ENCODE measurements around the gene TEAD1. TPM values are rescaled to one million over a fixed set of nuclear protein-coding genes. Genes with fewer than 3 reads are reported as not detected.

The TEAD1 gene
- total and polyA plus RNA-seq, 9 of the 15 experiments (the other 6 are each of a cell fraction or from before 2014, with no cell fraction given) = 1.7 to 17.7 (median 10.8) TPM

- TF ChIP-seq PRDM10 (IDR thresholded peaks at IDR 0.05; ENCODE audit: partially characterized antibody) = no peak
- no peak; the same call in 1 of the 2 replicates for TF ChIP-seq NCOA1 (IDR thresholded peaks at IDR 0.05; ENCODE audit: low read depth)
- TF ChIP-seq CREB1 (IDR thresholded peaks at IDR 0.05) = no peak
- TF ChIP-seq CREB1 (CRISPR knock-in tag; IDR thresholded peaks at IDR 0.05) = no peak
- TF ChIP-seq CTBP1 (IDR thresholded peaks at IDR 0.05; ENCODE audit: borderline replicate concordance) = peak; percentile 20; the same call in 1 of the 2 replicates
- TF ChIP-seq ZNF639 (CRISPR knock-in tag; conservative IDR thresholded peaks at IDR 0.05 in 1 of 2, IDR thresholded peaks at IDR 0.05 in 1 of 2) = peak in 1 of 2 experiments; percentile 10; a peak in 1 of 4 replicates
- no peak for TF ChIP-seq TBP (optimal IDR thresholded peaks at IDR 0.05; ENCODE audit: low read depth, low read length)
- no peak for TF ChIP-seq ADNP (tag; IDR thresholded peaks at IDR 0.05)
- no peak for TF ChIP-seq SNAPC5 (CRISPR knock-in tag; IDR thresholded peaks at IDR 0.05)
These were observed 15.0 kb downstream of the TEAD1 start (continued) for GRCh38 chr11:12689029-12689755.
